NCI-H1417 (cell line): ENCODE measurements around the gene BASP1.

ENCODE experiments used
- DNase-seq, 3 experiments: peaks; one replicate each; lab custom pipeline; 2025; lab: John Stamatoyannopoulos, UW

Gene BASP1

DNA sequence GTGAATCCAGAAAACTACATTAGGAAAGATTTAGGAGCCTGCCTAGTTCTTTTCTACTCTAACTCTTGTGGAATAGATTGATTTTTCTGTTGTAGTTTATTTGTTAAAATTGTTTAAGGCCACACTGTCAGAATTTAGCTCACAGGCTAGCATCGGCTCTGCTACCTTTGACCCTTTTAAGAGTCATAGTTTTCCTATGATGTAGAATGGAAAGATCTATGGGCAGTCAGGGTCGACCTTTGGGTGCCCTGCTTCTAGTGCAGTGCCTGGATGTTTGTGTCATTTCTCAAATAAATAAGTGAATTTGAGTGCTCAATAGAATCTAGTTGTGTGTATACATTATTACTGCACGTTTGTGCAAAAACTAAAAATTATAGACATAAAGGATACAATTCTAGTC is 38.7 kb downstream of the BASP1 start:
- DNase-seq, result no peak

DNA sequence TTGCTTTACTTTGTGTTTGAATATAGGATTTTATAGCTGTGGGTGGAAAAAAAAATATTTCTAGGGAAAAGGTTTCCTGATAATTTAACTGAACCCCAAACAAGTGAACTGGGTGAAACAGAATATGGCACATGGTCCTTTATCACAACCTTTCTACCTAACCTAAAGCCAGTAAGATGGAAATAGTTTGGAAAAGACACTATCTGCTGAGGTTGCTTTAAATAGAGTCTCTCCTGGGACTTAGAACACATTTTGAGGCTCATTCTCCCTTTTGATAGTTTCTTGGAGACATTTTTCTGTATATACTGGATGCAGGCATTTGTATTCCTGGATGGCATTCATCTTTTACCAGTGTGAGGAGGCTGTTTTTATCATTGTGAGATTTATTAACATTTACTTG is 39.4 kb downstream of the BASP1 start:
- DNase-seq, result no peak

DNA sequence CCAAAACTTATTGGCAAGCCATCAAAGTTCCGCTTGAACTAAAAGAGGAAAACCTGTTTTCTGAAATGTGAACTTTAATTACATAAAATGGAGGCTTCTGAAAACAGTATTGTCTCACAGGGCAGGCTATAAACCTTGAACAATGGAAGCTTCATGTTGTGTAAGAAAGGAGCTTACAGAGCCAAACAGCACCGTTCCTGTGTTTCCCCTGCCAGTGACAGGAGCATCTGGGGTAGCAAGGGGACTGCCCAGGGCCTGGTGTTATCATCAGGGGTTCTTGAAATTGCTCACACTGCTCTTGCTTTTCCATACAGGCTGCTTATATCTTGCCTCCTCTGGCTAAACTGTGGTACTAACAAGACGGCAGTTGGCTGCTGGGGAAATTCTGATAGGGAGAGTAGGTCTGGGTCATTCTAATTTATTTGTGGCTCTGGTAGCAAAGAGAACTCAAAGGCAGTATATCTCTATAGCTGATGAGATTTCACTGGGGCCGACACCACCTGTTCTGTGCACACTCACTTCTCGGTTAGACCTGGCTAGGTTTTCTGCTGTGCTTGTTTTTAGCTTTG is 40.4 kb downstream of the BASP1 start:
- no peak for DNase-seq

DNA sequence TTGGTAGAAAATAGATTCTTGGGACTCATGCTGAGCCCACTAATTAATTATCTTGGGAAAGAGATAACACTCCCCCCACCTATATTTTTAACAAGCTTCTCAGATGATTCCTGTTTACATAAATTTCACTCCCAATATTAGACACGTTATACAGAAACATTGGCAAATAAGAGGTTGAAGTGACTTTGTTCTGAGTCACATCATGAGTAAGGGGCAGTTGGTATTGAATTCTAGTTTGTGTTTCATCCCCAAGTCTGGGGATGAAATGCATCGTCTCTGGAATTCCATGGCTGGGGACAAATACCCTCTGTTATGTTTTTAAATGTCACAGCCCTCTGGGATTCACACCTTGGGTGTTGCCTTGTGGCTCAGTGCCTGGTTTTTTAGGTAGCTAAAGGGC is 41.0 kb downstream of the BASP1 start:
- DNase-seq, result no peak

DNA sequence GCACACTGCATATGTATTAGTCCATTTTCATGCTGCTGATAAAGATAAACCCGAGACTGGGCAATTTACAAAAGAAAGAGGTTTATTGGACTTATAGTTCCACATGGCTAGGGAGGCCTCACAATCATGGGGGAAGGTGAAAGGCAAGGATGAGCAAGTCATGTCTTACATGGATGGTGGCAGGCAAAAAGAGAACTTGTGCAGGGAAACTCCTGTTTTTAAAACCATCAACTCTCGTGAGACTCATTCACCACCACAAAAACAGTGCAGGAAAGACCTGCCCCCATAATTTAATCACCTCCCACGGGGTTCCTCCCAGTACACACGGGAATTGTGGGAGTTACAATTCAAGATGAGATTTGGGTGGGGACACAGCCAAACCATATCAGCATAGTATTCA is 41.6 kb downstream of the BASP1 start:
- peak in 2 of 3 experiments; percentile 43 to 77 for DNase-seq

DNA sequence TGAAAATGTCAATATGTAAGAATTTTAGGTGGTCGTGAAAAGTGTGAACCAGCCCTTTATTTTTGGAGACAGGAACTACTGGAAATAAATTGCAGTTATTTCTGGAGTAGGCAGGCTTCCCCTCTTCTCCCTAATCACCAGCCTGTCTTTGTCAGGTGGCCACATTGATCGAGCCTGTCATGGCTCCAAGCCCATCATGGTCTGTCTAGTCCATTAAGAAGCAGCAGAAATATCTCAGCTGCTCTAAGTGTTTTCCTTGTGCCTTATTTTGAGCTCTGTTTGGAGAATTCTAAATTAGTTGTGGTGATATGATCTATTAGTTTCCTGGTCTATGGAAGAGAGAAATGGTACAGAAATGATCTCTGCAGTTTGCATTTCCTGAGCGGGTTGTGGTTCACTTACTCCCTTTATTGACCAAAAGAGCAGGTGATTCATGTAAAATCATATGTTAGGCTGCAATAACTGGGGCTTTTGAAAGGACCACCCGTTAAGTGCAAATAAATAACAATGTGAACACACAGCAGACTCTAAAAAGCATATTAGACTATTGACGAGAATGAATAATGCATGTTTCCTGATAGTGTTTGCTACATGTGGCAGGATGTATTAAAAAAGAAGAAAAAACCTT is 42.3 kb downstream of the BASP1 start:
- DNase-seq, result peak in 2 of 3 experiments; percentile 93 to 99

DNA sequence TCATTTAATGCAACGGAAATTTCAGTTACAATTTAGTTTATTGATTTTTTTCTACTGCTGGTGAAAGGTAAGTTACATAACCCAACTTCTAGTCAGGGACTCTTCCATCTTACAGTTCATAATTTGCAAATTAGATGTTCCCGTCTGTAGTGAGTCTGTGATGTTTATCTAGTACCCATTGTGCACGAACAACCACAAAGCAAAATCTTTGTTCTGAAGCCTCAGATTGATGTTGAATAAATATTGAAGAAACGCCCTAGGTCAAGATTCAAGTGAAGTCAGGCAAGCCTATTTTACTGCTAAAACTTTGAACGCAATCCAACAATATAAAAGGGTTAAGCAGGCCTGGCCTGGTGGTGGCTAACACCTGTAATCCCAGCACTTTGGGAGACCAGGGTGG is 43.1 kb downstream of the BASP1 start:
- peak in 2 of 3 experiments; percentile 83 to 96 for DNase-seq

DNA sequence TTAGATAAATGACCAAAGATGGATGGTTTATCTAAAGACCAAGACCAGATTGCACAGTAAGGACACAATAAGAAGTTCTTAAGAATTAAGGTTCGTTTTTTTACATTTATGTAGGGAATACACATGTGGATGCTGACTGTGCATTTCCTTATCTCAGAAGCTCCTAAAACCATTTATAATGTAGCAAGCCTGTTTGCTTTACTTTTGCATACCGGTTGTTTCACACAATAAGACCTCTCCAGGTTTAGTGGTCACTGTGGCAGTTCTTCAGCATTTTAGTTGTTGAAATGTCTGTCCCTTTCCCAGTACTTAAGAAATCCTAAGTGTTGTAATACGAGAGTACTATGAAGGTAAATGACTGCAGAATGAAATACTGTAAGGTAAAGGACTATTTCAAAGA is 43.6 kb downstream of the BASP1 start:
- DNase-seq, result no peak

DNA sequence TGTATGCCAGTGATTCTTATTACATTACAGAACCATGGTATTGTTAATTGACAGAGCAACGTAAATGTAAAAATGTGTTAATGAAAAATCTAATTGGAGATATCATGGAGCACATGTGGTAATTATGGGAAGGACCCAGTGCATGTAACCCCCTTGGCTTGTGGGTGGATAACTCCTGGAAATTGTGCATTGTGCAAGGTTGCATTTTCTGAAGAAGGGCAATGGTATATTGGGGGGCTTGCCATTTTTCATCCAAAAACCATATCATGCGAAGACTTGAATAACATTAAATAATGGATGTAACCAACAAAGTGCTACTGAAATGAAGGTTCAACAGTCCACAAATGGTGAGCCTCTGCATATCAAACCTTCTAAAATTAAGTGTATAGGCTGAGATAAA is 47.6 kb downstream of the BASP1 start:
- no peak for DNase-seq

DNA sequence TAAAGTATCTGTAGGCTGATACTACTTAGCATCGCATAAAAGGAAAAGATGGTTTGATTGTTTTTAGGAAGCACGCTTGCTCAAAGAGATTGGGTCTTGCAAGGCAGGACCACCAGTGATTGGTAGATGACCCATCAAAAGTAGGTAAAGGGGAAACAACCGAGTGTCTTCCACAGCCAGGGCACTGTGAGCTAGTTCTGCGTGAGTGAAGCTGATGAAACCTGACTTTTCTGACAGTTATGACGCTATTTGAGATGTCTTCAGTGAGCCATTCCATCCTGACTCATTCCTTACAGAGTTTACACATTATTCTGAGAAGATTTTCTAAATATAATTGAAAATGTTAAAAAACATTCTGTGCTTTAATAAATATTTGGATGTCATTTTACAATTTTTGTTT is 49.7 kb downstream of the BASP1 start:
- no peak for DNase-seq

DNA sequence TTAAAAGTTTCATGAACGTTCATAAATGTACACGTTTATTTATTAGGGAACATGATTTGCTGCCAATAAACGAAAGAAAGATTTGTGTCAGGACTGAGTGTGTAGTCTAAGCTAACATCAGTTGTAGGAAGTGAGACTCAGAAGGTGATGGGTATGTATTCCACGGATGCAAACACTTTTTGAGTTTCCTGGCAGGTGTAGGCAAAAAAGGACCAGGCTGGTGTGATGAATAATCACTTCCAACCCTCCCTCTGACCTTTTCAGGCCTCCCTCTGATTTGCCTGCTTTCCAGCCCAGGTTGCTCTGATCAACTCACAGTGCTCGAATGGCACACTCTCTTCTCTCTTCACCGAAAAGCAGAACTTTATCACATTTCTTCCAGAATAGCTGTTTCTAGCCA is 51.8 kb downstream of the BASP1 start:
- DNase-seq, result no peak

DNA sequence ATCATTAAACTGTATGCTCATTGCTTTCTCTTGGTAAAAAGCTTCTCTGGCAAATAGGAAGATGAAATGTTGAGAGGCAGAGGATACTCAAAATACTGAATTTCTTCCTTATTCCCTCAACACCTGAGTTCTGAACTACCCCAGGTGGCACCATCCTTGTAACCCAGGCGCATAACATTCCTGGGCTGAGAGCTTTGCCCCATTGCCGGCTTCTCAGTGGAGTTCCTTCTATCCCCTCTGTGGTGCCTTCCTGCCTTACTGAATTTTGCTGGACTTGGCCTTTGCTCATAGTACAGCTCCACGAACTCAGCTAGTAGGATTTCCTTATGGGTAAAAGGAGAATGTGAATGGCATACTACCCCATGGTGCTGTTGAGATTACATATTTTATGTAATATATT is 54.7 kb downstream of the BASP1 start:
- DNase-seq, result no peak

DNA sequence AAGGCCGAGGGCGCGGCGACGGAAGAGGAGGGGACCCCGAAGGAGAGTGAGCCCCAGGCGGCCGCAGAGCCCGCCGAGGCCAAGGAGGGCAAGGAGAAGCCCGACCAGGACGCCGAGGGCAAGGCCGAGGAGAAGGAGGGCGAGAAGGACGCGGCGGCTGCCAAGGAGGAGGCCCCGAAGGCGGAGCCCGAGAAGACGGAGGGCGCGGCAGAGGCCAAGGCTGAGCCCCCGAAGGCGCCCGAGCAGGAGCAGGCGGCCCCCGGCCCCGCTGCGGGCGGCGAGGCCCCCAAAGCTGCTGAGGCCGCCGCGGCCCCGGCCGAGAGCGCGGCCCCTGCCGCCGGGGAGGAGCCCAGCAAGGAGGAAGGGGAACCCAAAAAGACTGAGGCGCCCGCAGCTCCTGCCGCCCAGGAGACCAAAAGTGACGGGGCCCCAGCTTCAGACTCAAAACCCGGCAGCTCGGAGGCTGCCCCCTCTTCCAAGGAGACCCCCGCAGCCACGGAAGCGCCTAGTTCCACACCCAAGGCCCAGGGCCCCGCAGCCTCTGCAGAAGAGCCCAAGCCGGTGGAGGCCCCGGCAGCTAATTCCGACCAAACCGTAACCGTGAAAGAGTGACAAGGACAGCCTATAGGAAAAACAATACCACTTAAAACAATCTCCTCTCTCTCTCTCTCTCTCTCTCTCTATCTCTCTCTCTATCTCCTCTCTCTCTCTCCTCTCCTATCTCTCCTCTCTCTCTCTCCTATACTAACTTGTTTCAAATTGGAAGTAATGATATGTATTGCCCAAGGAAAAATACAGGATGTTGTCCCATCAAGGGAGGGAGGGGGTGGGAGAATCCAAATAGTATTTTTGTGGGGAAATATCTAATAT is 58.1 kb downstream of the BASP1 start:
- DNase-seq, result no peak

DNA sequence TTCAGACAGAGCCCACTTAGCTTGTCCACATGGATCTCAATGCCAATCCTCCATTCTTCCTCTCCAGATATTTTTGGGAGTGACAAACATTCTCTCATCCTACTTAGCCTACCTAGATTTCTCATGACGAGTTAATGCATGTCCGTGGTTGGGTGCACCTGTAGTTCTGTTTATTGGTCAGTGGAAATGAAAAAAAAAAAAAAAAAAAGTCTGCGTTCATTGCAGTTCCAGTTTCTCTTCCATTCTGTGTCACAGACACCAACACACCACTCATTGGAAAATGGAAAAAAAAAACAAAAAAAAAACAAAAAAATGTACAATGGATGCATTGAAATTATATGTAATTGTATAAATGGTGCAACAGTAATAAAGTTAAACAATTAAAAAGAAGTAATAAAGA is 59.0 kb downstream of the BASP1 start:
- DNase-seq, result no peak

DNA sequence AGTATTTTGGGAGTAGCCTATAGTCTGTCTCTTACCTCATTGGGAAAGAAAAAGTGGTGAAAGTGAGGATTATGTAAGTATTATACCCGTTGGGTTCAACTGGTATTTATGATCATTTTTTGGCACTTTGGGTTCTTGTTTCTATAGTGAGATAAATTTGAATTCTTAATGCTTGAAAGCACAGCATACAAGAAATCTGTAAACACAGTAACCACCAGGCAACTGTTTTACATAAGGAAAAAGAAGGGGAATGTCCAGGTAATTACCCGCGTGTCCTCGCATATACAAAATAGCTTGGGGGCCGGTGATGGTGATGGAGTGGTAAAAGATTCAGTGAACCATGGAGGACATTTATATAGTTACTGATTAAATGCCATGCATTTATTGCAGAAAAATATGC is 60.5 kb downstream of the BASP1 start:
- DNase-seq, result no peak

DNA sequence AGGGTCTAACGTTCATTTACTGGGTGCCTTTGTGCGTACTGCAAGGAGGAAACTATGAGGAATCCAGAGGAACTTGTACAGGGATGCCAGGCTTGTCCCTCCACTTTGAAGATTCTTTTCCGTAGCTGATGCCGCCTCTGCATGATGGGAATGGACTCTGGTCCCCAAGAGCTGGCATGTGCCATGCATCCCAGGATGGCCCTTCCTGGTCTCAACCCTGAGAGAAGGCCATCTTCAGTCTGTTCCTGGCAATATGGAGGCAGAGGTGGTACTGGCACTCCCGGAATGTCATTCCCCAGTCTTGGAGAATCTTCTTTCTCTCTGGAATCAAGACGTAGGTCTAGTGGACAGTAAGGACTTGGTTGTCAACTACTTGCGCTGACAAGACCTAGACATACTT is 61.5 kb downstream of the BASP1 start:
- DNase-seq, result no peak

DNA sequence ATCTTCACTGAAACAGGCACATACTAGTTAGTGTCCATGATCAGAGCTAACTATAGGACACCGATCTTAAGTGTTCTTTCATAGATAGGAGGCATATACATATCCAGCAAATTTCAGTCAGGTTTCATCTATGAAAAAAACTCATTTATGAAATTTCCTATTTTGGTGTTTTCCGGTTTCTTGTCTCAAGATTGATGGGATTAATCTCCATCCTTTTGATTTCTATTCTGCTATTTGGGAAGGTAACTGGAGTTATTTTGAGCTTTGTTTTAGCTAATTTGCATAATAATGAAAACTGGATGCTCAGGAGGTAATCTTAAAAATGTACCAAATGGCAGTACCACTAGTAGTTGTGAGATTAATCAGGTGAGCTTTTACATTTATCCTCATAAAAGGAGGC is 62.1 kb downstream of the BASP1 start:
- no peak for DNase-seq

DNA sequence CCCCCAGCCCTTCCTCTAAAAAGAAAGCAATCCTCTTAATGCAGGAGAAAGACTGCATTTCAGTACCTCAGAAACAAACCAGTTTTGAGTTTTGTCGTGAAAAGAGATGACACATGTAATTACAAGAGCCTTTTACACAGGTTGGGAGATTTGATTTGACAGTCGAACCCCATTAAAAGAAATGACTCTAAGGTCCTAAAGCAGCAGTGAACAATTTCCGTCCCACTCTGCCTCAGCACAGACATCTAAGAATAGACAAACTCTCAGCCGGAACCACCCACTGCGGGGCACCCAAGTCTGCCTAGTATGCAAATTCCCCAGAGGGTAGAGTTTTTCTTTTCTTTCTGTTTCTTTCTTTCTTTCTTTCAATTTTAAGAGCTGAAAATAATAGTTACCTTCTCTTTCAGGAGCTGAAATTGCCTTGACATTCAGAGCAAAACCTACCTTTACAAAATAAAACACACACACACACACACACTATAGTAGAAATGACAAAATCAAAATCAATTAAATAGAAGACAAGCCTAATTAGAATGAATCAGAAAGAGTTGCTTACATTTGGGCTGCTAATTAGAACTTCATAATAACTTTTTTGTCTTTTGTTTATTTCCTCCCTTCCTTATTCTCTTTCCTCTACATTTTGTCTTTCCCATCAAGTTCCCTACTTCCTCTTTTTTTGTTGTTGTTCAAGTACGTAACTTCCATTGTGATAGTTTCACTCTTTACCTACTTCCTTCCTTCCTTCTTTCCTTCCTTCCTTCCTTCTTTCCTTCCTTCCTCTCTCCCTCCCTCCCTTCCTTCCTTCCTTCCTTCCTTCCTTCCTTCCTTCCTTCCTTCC is 65.1 kb downstream of the BASP1 start:
- no peak for DNase-seq

DNA sequence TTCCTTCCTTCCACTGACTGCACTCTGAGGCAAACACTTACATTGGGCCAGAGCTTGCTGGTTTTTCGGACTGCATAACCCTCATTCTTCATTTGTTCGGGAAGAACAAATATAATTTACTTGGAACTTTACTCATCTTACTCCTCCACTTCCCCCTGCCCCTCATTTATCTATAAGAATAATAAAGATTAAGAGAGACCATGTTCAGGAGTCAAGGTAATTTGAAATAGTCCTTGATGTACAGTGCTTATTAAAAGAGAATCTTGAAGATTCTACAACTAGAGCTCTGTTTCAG is 65.6 kb downstream of the BASP1 start:
- no peak for DNase-seq

DNA sequence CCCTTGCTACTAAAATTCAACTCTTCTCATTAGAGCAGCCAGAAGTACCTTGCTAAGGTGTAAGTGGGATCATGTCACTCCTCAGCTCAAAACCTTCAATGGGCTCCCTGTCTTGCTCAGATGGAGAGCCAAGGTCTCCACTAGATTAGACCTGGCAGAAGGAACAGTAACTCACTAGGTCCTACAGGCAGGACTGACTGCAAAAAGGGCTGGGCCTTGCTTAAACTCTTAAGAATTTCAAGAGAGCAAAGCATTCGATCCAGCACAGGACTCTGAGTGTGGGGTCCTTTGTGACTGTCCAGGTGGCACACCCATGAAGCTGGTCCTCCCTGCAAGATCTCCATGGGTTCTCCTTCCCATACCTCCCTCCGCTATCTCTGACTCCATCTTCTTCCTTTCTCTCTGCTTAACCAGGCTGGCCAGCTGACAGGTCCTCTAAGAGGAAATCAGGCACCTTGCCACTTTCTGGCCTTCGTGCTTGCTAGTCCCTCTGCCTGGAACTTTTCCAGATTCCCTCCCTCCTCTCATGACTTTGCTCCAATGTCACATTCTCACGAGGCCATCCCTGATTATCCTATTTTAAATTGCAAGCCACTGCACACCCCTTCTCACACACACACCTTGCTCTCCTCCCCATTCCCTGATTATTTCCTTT is 70.2 kb downstream of the BASP1 start:
- no peak for DNase-seq

DNA sequence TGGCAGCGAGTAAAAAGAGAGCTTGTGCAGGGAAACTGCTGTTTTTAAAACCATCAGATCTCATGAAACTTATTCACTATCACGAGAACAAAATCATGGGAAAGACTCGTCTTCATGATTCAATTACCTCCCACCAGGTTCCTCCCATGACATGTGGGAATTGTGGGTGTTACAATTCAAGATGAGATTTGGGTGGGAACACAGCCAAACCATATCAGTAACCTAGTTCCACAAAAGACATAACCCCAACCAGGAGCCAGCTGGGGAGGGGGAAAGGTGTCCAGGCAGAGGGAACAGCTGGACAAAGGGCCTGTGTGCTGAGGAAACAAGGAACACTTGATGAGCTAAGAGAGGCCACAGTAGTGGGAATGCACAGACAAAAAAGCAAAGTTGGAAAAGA is 71.1 kb downstream of the BASP1 start:
- DNase-seq, result no peak
